Loucy (cell line): Measurements from ENCODE around the gene SIX4.

Experiments
- H2AFZ ChIP-seq: fragments of 200-600 bp; sonication (generic); 2 replicates; pipeline ENCODE4 v1.6.0; 2016; ENCODE audit warnings: antibody characterized with exemption, mild to moderate bottlenecking, low read length, moderate library complexity
- H3F3A ChIP-seq: fragments of 200-600 bp; 2 replicates; pipeline ENCODE4 v1.6.0; 2016; ENCODE audit warnings: antibody characterized with exemption, low read depth, mild to moderate bottlenecking
- H3K27me3 ChIP-seq: fragments of 200-600 bp; sonication (generic); 2 replicates; pipeline ENCODE4 v1.6.1; 2014; ENCODE audit warnings: low read length, mild to moderate bottlenecking; ENCODE audit not compliant: insufficient read depth, poor library complexity, severe bottlenecking
- H3K36me3 ChIP-seq: fragments of 200-600 bp; sonication (generic); 2 replicates; pipeline ENCODE4 v1.6.1; 2016; ENCODE audit warnings: low read length; ENCODE audit not compliant: insufficient read depth
- H3K4me1 ChIP-seq: fragments of 200-600 bp; sonication (generic); 2 replicates; pipeline ENCODE4 v1.5.1; 2014; ENCODE audit warnings: low read length, mild to moderate bottlenecking; ENCODE audit not compliant: insufficient read depth, poor library complexity, severe bottlenecking
- H3K4me2 ChIP-seq: fragments of 200-600 bp; sonication (generic); 2 replicates; pipeline ENCODE4 v1.6.0; 2014; ENCODE audit warnings: antibody characterized with exemption, low read length, low read depth, mild to moderate bottlenecking; ENCODE audit not compliant: poor library complexity, severe bottlenecking
- H3K4me3 ChIP-seq: fragments of 200-600 bp; sonication (generic); 2 replicates; pipeline ENCODE4 v1.5.1; 2014; ENCODE audit warnings: low read length, mild to moderate bottlenecking, mixed read lengths; ENCODE audit not compliant: poor library complexity, severe bottlenecking
- H3K79me2 ChIP-seq: fragments of 200-600 bp; sonication (generic); 2 replicates; pipeline ENCODE4 v1.6.1; 2014; ENCODE audit warnings: low read length; ENCODE audit not compliant: insufficient read depth
- H3K9ac ChIP-seq: fragments of 200-600 bp; sonication (generic); 2 replicates; pipeline ENCODE4 v1.6.0; 2014; ENCODE audit warnings: mild to moderate bottlenecking, low read depth, low read length, moderate library complexity; ENCODE audit not compliant: poor library complexity, severe bottlenecking
- H3K9me2 ChIP-seq: fragments of 200-600 bp; sonication (generic); replicated peaks from 2 replicates; pipeline ENCODE4 v1.6.1; 2016; ENCODE audit warnings: low read depth, low read length, mixed read lengths
- H3K9me3 ChIP-seq: fragments of 200-600 bp; sonication (generic); 2 replicates; pipeline ENCODE4 v1.6.1; 2014; ENCODE audit warnings: mild to moderate bottlenecking, antibody characterized with exemption, low read length, low read depth; ENCODE audit not compliant: insufficient read depth
- H4K20me1 ChIP-seq: fragments of 200-600 bp; sonication (generic); 2 replicates; pipeline ENCODE4 v1.6.0; 2014; ENCODE audit warnings: antibody characterized with exemption, low read length, mild to moderate bottlenecking; ENCODE audit not compliant: insufficient read depth, poor library complexity, severe bottlenecking
- EZH2phosphoT487 ChIP-seq: fragments of 200-600 bp; IDR thresholded peaks from 2 replicates; pipeline ENCODE4 v1.6.1; 2018; ENCODE audit warnings: antibody characterized with exemption, mild to moderate bottlenecking, moderate library complexity, borderline replicate concordance
- TF ChIP-seq, protein P1 (sequence below): fragments of 200-600 bp; sonication (generic); conservative IDR thresholded peaks from 2 replicates; pipeline ENCODE4 v1.5.1; 2014; ENCODE audit warnings: mild to moderate bottlenecking, antibody characterized with exemption, low read length

The SIX4 gene

DNA sequence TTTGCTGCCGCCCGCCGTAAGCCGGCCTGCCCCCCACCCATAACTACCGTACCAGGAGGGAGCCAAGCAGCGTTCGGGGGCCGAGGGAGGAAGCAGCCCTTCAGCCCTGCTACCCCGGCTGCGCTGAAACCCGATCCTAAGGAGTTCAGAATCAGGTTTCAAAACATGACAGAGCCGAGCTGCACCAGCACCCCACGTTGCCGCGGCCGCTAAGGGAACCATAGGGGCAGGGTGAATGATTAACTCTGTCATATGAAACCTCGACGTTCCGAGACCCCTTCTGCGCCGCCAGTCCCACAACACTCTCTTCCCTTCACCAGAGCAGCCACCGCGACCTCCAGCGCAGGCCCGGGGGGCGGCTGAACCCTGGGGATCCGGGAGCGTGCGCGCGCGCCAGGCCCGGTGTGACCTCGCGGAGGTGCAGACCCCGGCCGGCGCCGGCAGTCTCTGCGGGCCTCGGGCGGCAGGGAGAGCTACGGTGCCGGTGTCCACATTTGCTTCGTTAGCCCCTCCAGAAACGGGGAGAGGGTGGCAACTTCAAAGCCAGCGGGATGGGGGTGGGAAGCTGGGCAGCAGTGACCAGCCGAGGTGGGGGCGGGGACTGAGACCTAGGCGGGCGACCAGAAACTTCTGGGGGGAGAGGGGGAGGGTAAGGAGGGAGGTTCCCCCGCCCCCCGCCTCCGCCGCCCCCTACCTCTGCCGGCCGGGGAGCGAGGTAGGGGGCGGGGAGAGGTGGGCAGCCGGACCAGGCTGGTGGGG lies 1.6 kb downstream of the SIX4 start:
- peaks cover 14% of the 10 kb centered on the region for H4K20me1 ChIP-seq
- H3K4me2 ChIP-seq: peak overlapping the region; percentile 72
- peak overlapping the region; percentile 83 for H3K4me3 ChIP-seq
- peak overlapping the region; percentile 84 for H3K9ac ChIP-seq
- peaks cover 11% of the 10 kb centered on the region for H3K4me1 ChIP-seq
- H2AFZ ChIP-seq: no peak overlapping the region
- H3K79me2 ChIP-seq: peaks cover 62% of the 10 kb centered on the region
- H3K9me3 ChIP-seq: no peaks in the 10 kb centered on the region
- H3F3A ChIP-seq: no peaks in the 10 kb centered on the region
- no peaks in the 10 kb centered on the region; the same call in 1 of the 2 replicates for H3K36me3 ChIP-seq
- no peaks in the 10 kb centered on the region for H3K27me3 ChIP-seq
- no peaks in the 10 kb centered on the region for H3K9me2 ChIP-seq
- TF ChIP-seq, protein P1, sequence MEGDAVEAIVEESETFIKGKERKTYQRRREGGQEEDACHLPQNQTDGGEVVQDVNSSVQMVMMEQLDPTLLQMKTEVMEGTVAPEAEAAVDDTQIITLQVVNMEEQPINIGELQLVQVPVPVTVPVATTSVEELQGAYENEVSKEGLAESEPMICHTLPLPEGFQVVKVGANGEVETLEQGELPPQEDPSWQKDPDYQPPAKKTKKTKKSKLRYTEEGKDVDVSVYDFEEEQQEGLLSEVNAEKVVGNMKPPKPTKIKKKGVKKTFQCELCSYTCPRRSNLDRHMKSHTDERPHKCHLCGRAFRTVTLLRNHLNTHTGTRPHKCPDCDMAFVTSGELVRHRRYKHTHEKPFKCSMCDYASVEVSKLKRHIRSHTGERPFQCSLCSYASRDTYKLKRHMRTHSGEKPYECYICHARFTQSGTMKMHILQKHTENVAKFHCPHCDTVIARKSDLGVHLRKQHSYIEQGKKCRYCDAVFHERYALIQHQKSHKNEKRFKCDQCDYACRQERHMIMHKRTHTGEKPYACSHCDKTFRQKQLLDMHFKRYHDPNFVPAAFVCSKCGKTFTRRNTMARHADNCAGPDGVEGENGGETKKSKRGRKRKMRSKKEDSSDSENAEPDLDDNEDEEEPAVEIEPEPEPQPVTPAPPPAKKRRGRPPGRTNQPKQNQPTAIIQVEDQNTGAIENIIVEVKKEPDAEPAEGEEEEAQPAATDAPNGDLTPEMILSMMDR: no peak
- TF ChIP-seq EZH2phosphoT487: no peak

DNA sequence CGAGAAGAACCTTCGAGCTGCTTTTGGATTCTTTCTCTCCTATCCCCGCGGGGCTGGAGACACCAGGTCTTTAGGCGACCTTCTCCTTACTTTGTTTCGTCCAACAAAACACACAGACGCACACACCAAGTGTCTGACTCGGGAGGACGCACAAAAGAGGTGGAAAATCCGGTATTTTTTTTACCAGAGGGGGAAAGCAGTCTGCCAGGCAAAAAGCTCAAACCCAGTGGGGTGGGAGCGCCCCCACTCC lies 2.1 kb downstream of the SIX4 start:
- TF ChIP-seq, protein P1: no peak
- no peak for TF ChIP-seq EZH2phosphoT487
- H4K20me1 ChIP-seq: peaks cover 14% of the 10 kb centered on the region
- peaks cover 11% of the 10 kb centered on the region for H3K4me1 ChIP-seq
- peak overlapping the region; percentile 66 for H3K4me2 ChIP-seq
- H3K9me3 ChIP-seq: no peaks in the 10 kb centered on the region
- H3K9me2 ChIP-seq: no peaks in the 10 kb centered on the region
- no peaks in the 10 kb centered on the region for H3F3A ChIP-seq
- no peak overlapping the region for H2AFZ ChIP-seq
- H3K9ac ChIP-seq: peak overlapping the region; percentile 84
- no peaks in the 10 kb centered on the region for H3K27me3 ChIP-seq
- H3K79me2 ChIP-seq: peaks cover 62% of the 10 kb centered on the region
- H3K36me3 ChIP-seq: no peaks in the 10 kb centered on the region; the same call in 1 of the 2 replicates
- peak overlapping the region; percentile 83 for H3K4me3 ChIP-seq

DNA sequence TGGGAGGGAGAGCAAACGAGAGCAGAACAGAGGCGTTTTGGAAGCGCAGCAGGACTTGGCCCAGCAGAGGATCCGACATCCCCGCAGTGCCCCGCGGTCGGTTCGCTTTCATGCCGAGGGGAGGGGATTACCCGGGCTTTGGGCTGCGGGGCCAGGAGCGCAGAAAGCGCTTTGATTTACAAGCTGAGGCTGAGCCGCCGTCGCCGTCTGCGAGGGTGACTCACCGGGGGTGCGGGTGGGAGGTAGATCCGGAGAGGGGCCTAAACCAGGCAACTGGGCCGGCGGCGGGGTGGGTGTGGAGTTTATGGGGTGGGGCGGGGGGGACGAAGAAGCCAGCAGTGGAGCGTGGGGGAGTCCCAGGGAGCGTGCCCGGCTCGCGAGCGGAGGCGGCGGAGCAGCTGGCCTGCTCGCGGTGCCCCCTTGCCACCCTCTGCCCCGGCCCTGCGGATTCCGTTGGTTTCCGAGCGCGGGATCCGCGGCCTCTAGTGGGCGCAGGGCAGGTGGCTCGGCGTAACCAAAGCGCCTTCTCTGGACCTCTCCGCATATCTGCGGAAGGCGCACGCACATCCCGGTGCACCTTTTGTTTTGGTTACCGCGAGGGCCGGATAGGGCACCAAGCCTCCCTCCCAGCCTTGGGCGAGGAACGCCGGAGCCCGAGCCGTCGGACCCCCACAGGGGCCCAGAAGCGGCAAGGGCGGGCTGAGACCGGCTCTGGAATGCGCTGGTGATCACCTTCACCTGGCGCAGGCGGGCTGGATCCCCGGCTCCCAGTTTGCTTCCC lies 2.6 kb downstream of the SIX4 start:
- peaks cover 11% of the 10 kb centered on the region for H3K4me1 ChIP-seq
- peaks cover 62% of the 10 kb centered on the region for H3K79me2 ChIP-seq
- H3K4me3 ChIP-seq: peak overlapping the region; percentile 83
- H2AFZ ChIP-seq: no peak overlapping the region
- H3K9ac ChIP-seq: peak overlapping the region; percentile 84
- no peak for TF ChIP-seq EZH2phosphoT487
- TF ChIP-seq, protein P1: no peak
- peaks cover 17% of the 10 kb centered on the region for H4K20me1 ChIP-seq
- peak overlapping the region; percentile 66 for H3K4me2 ChIP-seq
- no peaks in the 10 kb centered on the region for H3K27me3 ChIP-seq
- H3K9me2 ChIP-seq: no peaks in the 10 kb centered on the region
- no peaks in the 10 kb centered on the region for H3K9me3 ChIP-seq
- H3F3A ChIP-seq: no peaks in the 10 kb centered on the region
- no peaks in the 10 kb centered on the region; the same call in 1 of the 2 replicates for H3K36me3 ChIP-seq
